ENCODE measurements around the gene FLVCR2.

GRCh38 chr14:75554482-75554881 lies 23.9 kb upstream of the FLVCR2 start:
- TF ChIP-seq CTCF (conservative IDR thresholded peaks at IDR 0.05 in 1 of 2, IDR thresholded peaks at IDR 0.05 in 1 of 2; ENCODE audit: extremely low read depth in 1 of 2, insufficient read depth in 1 of 2, low read depth in 1 of 2, low read length in 2 of 2) (no peak), EZH2 (IDR thresholded peaks at IDR 0.05; ENCODE audit: borderline replicate concordance, low read length) (no peak)

Measured in mammary epithelial cell (primary cell).